Measurements from ENCODE around the gene TRMT5.

The TRMT5 gene

GRCh38 chr14:60964904-60965303 is 16.0 kb downstream of the TRMT5 start:
- DNase-seq = no peak

GRCh38 chr14:60963761-60964160 is 17.1 kb downstream of the TRMT5 start:
- no peak for DNase-seq

GRCh38 chr14:60958146-60958545 is 22.7 kb downstream of the TRMT5 start:
- DNase-seq = no peak

GRCh38 chr14:60956632-60957031 is 24.2 kb downstream of the TRMT5 start:
- DNase-seq = no peak

DNA sequence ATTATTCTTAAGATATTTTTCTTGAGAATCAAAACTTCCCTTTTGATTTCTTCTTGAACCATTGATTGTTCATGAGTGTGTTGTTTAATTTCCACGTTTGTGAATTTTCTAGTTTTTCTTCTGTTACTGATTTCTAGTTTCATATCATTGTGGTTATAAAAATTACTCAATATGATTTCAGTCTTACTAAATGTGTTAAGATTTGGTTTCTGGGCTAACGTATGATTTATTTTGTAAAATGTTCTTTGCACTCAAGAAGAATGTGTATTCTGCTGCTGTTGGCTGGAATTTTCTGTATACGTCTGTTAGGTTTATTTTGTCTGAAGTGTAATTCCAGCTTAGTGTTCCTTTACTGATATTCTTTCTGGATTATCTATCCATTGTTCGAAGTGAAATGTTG is 24.7 kb downstream of the TRMT5 start:
- DNase-seq = no peak

GRCh38 chr14:60951776-60952435 is 29.0 kb downstream of the TRMT5 start:
- DNase-seq = no peak

- DNase-seq = no peak
Observed at GRCh38 chr14:60946773-60947172, 34.1 kb downstream of the TRMT5 start.

- no peak for DNase-seq
Observed at GRCh38 chr14:60945984-60946383, 34.9 kb downstream of the TRMT5 start.

GRCh38 chr14:60944204-60944603 is 36.7 kb downstream of the TRMT5 start:
- no peak for DNase-seq

- DNase-seq = no peak
Observed at GRCh38 chr14:60943637-60944032, 37.2 kb downstream of the TRMT5 start.

- no peak for DNase-seq
Observed at GRCh38 chr14:60935319-60935718, 45.6 kb downstream of the TRMT5 start.

- DNase-seq = no peak
Observed at GRCh38 chr14:60933920-60934655, 46.8 kb downstream of the TRMT5 start.

- peak; percentile 90 for DNase-seq
Observed at GRCh38 chr14:60931218-60931617, 49.7 kb downstream of the TRMT5 start.

- no peak for DNase-seq
Observed at GRCh38 chr14:60926002-60926401, 54.9 kb downstream of the TRMT5 start.

DNA sequence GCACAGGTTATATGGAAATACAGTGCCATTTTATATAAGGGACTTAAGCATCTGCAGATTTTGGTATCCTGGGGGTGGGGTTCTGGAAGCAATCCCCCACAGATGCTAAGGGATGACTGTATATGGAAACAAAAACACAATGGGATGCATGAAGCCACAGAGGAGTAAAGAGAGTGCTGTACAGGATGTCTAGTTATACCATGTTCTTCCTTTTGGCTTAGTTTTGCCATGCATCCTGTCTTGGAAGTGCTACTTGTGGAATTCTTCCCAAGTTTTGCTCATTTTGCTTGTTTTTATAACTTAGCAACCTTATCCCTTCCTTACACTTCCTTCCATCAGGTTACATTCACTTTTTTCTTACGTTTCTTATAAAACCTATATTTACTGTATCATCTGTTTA is 55.6 kb downstream of the TRMT5 start:
- no peak for DNase-seq

- DNase-seq = peak; percentile 77
Observed at GRCh38 chr14:60922050-60922449, 58.8 kb downstream of the TRMT5 start.
